ENCODE results near the gene PEX19.

PEX19 gene

DNA sequence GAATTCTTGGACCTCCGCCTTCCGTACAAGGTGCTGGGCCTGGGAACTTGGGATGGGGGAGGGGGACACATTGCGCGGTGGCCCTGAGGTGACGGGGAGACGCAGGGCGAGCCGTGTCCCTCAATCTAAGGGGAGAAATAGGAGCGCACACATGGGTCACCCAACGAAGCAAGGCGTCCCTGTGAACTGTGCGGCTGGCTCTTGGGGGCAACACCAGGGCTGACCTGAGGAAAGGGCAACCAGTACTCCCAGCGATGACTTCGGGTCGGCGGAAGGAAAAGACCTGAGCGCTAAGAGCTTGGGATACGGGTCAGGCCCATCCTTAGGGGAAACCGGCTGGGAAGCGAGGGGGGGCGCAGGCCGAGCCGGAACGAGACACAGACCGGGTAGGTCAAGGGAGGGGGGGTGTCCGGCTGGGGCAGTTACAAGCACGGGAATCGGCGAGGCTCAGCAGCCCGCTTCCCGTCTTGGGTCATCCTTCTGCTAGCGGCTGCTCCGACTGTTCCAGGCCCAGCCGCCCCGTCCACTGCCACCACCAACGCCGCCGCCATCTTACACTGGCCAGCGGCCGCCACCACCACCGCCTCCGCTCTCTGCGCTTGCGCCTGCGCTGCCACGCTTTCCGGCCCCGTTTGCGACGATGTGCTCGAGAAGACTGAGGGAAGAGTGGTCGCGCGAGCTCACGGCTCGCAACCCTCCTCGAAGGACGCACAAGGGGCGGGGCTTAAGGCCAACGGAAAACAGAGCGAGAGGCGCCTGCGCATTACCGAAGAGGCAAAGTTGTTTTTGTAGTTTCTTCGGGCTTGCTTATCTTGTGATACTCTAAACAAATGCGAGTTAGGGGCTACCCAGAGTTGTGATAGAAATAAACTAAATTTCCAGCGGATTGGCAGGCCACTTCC lies 22.8 kb downstream of the PEX19 start, which contains the start of gene DCAF8:
TSS of gene DCAF8 (minus strand) at position 657 of the 902 bp plus-strand sequence. CDS start 18,541 bp downstream, outside the sequence.
- Histone ChIP-seq H3K4me2 (ENCODE audit: low read length) (peak within 1 kb of the TSS; percentile 91), H2AFZ (ENCODE audit: low read length) (peak within 1 kb of the TSS; percentile 47; the same call in 1 of the 2 replicates), H3K27ac (ENCODE audit: low read depth, low read length, poor library complexity, severe bottlenecking) (peak within 1 kb of the TSS; percentile 62), H3K4me3 (ENCODE audit: low read depth, low read length, poor library complexity, severe bottlenecking) (peak within 1 kb of the TSS; percentile 96), H3K4me1 (ENCODE audit: insufficient read depth, low read length, severe bottlenecking) (peaks cover 36% of the 10 kb centered on the region), H3K79me2 (ENCODE audit: insufficient read depth, low read length) (peaks cover 34% of the 10 kb centered on the region), H3K9ac (ENCODE audit: low read length) (peak within 1 kb of the TSS; percentile 96), H3K27me3 (ENCODE audit: insufficient read depth, low read length) (no peaks in the 10 kb centered on the region), H3K36me3 (ENCODE audit: insufficient read depth, low read length) (peaks cover 5% of the 10 kb centered on the region; the same call in 1 of the 2 replicates), H3K9me2 (ENCODE audit: low read depth, low read length) (no peaks in the 10 kb centered on the region), H3K9me3 (ENCODE audit: low read length) (no peaks in the 10 kb centered on the region), H4K20me1 (ENCODE audit: insufficient read depth, low read length) (no peaks in the 10 kb centered on the region), H3F3A (ENCODE audit: insufficient read depth, low read length) (no peaks in the 10 kb centered on the region)
- no peak for TF ChIP-seq EZH2 (IDR thresholded peaks at IDR 0.05; ENCODE audit: borderline replicate concordance, low read length)
- TF ChIP-seq, protein P1, sequence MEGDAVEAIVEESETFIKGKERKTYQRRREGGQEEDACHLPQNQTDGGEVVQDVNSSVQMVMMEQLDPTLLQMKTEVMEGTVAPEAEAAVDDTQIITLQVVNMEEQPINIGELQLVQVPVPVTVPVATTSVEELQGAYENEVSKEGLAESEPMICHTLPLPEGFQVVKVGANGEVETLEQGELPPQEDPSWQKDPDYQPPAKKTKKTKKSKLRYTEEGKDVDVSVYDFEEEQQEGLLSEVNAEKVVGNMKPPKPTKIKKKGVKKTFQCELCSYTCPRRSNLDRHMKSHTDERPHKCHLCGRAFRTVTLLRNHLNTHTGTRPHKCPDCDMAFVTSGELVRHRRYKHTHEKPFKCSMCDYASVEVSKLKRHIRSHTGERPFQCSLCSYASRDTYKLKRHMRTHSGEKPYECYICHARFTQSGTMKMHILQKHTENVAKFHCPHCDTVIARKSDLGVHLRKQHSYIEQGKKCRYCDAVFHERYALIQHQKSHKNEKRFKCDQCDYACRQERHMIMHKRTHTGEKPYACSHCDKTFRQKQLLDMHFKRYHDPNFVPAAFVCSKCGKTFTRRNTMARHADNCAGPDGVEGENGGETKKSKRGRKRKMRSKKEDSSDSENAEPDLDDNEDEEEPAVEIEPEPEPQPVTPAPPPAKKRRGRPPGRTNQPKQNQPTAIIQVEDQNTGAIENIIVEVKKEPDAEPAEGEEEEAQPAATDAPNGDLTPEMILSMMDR (IDR thresholded peaks at IDR 0.05; ENCODE audit: low read length): no peak; the same call in 1 of the 2 replicates

DNA sequence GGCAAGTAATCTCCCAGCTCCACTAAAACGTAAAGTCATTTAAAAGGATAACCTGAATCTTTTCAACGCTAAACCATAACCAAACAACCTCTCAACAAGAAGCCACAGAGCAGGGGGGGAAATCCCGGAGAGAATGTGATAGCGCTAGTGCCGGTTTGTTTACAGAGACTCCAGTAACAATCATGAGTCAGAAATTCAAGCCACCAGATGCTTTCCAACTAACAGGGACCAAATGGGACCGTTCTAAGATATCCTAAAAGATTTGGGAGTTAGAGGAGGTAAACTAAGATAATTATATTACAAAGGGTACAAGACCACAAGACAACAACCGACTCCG lies 23.4 kb downstream of the PEX19 start:
- Histone ChIP-seq H3K9ac (ENCODE audit: low read length) (peak overlapping the region; percentile 96), H3F3A (ENCODE audit: insufficient read depth, low read length) (no peaks in the 10 kb centered on the region), H3K79me2 (ENCODE audit: insufficient read depth, low read length) (peaks cover 40% of the 10 kb centered on the region), H3K9me3 (ENCODE audit: low read length) (no peaks in the 10 kb centered on the region), H3K27ac (ENCODE audit: low read depth, low read length, poor library complexity, severe bottlenecking) (peak overlapping the region; percentile 62), H3K27me3 (ENCODE audit: insufficient read depth, low read length) (no peaks in the 10 kb centered on the region), H3K4me2 (ENCODE audit: low read length) (peak overlapping the region; percentile 91), H3K9me2 (ENCODE audit: low read depth, low read length) (no peaks in the 10 kb centered on the region), H3K36me3 (ENCODE audit: insufficient read depth, low read length) (peaks cover 5% of the 10 kb centered on the region; the same call in 1 of the 2 replicates), H2AFZ (ENCODE audit: low read length) (no peak overlapping the region), H3K4me3 (ENCODE audit: low read depth, low read length, poor library complexity, severe bottlenecking) (peak overlapping the region; percentile 96), H3K4me1 (ENCODE audit: insufficient read depth, low read length, severe bottlenecking) (peaks cover 40% of the 10 kb centered on the region), H4K20me1 (ENCODE audit: insufficient read depth, low read length) (no peaks in the 10 kb centered on the region)
- TF ChIP-seq, protein P1 (IDR thresholded peaks at IDR 0.05; ENCODE audit: low read length): no peak
- TF ChIP-seq EZH2 (IDR thresholded peaks at IDR 0.05; ENCODE audit: borderline replicate concordance, low read length): no peak

DNA sequence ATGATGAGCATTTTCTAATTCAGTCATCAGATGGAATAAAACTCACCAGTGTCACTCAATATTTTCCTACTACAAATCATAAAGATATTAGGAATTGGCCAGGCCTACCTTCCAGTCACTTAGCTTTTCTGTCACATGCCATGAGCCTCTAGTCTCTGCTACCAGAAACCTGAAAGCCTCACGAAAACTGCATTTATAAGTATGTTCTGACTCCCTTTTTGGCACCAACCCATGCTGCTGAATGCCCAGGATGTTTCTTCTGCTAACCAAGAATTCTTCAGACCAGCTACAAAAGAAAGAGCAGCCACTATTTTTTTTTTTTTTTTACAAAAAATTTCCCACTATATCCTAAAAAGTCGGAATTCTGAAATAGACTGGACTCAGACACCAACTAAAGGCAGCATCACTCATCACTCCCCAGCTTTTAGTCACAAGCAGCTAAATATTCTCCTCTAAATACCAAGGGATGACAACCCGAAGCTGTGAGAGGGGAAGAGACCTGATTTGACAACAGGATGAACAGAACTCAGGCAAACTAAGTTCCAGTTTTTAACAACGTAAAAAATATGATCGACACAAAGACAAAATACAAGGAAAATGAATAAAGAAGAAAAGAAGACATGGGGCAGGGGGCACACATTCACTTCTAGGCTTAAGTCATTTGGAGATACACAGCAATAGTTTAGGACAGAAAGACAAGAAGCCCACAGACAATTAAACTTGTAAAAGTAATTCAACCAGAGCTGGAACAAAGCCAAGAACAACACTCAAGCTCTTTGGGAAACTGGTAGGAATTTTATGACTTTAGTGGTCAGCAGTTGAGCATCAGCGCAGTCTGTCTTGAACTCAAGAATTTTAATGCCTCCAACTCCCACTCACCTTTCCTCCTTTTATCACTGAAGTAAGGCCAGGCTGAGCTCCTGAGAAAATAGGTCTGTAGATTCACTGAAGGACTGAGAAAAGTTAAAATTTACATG lies 24.2 kb downstream of the PEX19 start:
- Histone ChIP-seq H3K4me2 (ENCODE audit: low read length) (peak overlapping the region; percentile 91), H3F3A (ENCODE audit: insufficient read depth, low read length) (no peaks in the 10 kb centered on the region), H2AFZ (ENCODE audit: low read length) (no peak overlapping the region), H3K9me3 (ENCODE audit: low read length) (no peaks in the 10 kb centered on the region), H4K20me1 (ENCODE audit: insufficient read depth, low read length) (no peaks in the 10 kb centered on the region), H3K4me3 (ENCODE audit: low read depth, low read length, poor library complexity, severe bottlenecking) (peak overlapping the region; percentile 96), H3K36me3 (ENCODE audit: insufficient read depth, low read length) (peaks cover 11% of the 10 kb centered on the region; the same call in 1 of the 2 replicates), H3K4me1 (ENCODE audit: insufficient read depth, low read length, severe bottlenecking) (peaks cover 40% of the 10 kb centered on the region), H3K9me2 (ENCODE audit: low read depth, low read length) (no peaks in the 10 kb centered on the region), H3K27ac (ENCODE audit: low read depth, low read length, poor library complexity, severe bottlenecking) (peak overlapping the region; percentile 62), H3K9ac (ENCODE audit: low read length) (peak overlapping the region; percentile 96), H3K27me3 (ENCODE audit: insufficient read depth, low read length) (no peaks in the 10 kb centered on the region), H3K79me2 (ENCODE audit: insufficient read depth, low read length) (peaks cover 46% of the 10 kb centered on the region)
- TF ChIP-seq, protein P1 (IDR thresholded peaks at IDR 0.05; ENCODE audit: low read length): no peak
- no peak for TF ChIP-seq EZH2 (IDR thresholded peaks at IDR 0.05; ENCODE audit: borderline replicate concordance, low read length)

Measured in OCI-LY1 (cell line).